LHCN-M2 (cell line): ENCODE data around the gene CADM1. TPM values are rescaled to one million over a fixed set of nuclear protein-coding genes. Genes with fewer than 3 reads are reported as not detected.
A peak's percentile ranks its signal among the peaks of the same experiment; 100 is the strongest.

ENCODE experiments used
- DNase-seq: peaks from one replicate; pipeline ENCODE4 v3.0.0-alpha.2; 2012; ENCODE audit warnings: low read depth
- total RNA-seq: library from RNA; depleted of rRNA; stranded (reverse); fragments of >200 nt; gene quantifications from 2 replicates; pipeline ENCODE4 v1.2.3, GENCODE V29; 2014

Gene CADM1
- total RNA-seq, 1 experiment from 2014 or later = 0.69 TPM

DNA sequence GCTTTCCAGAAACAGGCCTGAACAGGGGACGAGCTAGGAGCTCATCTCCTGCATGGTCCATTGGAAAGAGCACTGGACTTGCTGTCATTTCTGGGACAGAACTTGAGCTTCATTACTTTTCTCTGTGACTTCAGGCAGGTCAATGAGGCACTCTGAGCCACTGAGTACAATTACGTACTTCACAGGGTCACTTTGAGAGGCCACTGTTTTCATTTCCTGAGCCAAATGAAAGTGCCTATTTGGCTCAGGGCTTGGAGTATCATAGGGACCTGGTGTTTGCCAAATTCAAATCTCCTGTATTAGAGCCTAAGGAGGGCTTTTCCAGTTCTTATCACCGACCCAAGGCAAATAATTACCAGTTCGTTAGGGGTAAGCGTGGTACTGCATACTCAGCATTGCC is 319.3 kb downstream of the CADM1 start:
- DNase-seq = no peak

DNA sequence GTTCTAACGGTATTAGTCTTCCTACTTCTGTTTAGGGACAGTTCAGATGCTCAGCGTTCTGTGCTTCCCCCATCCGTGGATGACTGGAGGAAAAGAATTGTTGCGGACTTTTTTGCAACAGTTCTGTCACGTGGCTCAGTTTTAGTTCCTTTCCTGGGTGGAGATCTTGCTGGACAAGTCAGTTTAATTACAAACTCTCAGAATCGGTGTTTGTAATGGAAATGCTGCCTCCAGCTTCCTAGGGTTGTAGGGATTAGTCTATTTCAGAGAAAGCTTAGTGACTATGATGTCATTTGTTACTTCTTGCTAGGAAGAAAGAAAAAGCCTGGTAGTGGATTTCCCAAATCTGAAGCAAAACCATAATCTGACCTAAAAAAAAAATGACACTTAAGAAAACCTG is 320.4 kb downstream of the CADM1 start:
- DNase-seq = no peak

DNA sequence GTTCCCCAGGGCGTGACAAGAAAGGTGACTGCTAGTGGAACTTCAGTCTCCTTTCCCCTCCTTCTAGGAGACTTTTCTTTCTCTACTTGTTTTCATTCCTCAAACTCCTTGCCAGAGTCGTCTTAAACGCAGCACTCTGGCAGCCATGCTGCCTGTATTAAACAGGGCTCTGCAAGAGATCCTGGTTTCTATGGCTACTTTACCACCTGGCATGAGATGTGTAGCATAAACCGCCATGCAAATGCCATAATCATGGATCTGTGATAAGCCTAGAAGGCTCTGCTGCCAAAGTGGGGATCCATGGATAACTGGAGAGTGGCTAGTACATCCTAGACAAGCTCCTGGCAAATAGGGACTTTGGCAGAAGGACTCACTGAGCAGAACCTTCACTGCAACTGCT is 321.1 kb downstream of the CADM1 start:
- no peak for DNase-seq

DNA sequence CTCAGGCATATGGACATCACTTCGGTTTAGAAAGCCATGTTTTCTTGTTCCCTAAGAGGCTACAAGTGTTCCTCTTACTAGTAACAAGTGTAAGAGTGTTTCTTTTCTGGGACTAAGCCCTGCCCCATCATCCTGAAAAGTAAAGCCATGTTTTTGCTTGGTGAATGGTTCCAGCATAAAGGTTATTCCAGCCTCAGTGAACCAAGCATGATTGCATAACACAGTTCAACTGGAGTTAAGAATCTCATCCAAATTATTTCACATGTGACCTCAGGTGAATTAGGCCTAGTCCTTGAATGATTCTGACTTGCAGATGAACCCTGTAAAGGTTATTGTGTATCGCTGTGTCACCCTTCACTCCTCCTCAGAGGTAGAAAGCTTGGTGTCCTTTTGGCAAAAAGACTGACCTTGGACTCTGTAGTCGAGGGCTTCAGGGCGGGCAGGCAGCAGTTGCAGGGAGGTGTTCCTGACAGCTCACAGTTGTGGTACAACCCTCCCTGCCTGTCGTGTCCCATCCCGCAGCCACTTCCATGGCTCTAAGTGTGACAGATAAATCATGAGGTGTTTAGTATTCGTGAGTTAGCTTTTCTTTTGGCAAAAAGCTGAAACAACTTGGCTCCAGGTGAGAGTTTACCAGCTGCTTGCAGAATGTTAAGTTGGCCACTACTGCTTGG is 321.8 kb downstream of the CADM1 start:
- DNase-seq = no peak

DNA sequence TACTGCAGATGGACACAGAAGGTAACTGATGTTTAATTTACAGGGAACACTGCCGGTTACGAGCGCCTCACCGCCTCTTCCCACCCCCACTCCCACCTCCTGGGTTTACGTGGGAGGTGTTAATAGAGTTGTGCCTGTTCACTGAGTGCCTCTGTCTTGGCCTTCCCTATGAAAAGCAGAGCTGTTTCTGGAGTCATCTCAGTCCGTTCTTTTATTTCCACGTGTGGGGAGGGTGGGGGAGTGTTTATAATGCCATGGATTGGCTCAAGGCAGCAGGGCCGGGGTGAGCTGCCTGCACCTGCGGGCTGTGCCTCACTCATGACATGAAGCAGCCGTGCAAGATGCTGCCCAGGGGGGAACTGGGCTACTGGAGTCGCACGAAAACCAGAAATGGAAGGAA is 322.7 kb downstream of the CADM1 start:
- DNase-seq = no peak

DNA sequence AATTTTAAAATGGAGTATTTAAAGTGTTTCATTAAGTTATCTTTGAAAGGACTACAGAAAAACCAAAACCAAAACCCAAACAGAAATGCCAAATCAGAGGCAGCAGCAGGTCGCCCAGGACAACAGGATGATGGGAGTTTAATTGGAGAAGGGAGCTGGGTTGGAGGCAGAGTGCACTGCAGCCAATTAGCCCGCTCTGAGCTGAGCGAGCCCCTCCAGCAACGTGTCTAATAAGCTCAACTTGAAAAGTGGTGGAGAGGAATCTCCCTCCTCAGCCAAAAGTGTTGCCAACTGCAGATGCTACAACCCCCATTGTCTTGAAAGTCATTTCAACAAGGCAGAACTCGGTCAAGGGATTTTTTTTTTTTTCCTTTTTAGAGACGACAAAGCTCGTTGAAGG is 323.9 kb downstream of the CADM1 start:
- DNase-seq = no peak

DNA sequence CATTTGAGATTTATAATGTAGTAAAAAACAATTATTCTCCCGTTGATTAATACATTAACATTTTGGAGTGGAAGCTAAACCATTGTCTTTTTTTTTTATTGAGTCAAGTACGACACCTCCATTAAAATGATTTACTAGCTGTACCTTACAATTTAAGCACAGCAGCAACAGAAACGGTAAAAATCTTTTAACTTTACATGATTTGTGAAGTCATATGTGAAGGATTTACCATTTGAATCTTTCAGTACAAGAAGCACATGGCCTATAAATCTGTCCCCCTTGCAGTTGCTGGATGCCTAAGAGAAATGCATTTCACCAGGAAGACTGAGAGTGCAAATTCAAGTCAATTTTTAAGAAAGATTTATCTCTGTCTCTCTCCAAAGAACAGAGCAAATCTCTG is 324.6 kb downstream of the CADM1 start:
- DNase-seq = no peak

DNA sequence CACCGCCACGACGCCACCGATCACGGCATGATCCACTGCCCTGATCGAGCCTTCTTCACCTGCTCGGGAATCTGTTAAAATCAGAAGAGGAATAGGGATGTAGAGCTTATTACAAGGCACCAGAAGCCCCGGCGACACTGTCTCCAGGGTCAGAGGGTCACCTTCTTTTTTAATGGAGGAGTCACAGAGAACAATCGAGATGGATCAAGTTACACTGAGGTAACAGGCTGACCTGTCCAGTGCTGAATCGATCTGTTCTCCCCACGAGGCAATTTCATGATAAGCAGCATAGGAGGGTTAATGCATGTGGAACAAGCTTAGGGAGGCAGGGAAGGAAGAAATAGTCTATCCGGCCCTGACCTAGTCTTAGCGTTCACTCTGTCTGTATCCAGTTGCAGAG is 325.5 kb downstream of the CADM1 start:
- DNase-seq = no peak

DNA sequence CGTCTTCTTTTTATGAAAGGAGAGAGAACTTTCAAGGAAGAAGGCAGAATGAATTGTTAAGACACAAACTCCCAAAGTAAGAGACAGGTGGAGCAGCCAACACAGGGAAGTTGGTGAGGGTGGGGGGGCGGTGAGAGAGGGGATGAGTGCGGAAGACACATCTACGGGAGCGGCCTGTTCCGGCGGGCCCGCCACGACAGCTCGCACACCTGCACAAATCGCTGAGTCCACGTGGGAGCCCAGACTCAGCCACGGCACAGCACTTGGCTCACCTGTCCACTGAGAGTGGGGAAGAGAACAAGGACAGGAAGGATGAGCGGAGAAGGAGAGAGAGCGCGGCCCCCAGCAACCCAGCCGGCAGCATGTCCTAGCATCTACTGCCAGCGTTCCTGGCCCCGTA is 331.1 kb downstream of the CADM1 start:
- DNase-seq = no peak

DNA sequence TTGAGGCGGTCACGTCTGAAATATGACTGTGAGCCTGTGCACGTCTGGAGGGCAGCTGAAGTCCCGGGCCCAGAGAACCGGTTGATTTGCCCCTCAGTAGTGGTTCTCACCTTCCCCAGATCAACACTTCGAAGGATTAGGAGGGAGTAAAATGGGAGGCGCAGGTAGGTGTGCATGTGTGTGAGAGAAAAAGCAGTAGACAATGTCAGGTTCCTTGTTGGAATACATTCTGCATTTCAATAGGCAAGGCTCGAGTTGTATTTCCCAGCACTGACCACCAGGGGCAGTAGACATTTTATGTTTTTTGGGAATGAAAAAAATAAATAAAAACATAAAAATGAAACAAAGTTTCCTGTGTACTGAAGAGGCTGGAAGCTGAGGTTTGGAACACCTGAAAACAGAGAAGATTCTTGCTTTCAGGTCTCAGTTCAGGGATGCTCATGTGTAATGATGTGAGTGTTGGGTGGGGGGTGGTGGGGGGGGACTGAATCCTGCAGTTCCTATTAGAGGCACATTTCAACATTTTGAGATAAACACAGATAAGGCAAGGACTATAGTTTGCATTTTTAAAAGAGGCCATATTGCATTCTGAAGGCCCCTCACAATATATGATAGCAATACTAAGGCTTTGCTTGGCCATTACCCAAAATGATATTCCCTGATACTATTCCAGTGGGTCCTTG is 333.9 kb downstream of the CADM1 start:
- peak; percentile 34 for DNase-seq

DNA sequence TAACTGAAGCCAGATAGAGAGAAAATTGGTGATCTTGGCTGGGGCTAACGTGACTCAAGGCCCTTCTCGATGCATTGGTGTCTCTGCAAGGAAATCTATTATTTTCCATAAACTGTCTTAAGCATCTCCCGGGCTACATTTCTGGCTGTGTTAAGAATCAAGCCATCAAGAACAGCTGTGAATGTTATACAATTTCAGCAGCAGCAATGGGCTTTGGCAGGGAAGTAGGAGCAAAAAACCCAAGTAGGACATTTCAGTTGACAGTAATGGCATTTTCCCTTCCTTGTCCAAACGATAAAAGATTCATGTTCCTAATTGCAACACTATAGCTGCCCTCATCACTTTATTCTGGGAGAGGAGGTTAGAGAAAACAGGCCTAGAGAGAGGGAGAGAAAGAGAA is 335.0 kb downstream of the CADM1 start:
- no peak for DNase-seq

DNA sequence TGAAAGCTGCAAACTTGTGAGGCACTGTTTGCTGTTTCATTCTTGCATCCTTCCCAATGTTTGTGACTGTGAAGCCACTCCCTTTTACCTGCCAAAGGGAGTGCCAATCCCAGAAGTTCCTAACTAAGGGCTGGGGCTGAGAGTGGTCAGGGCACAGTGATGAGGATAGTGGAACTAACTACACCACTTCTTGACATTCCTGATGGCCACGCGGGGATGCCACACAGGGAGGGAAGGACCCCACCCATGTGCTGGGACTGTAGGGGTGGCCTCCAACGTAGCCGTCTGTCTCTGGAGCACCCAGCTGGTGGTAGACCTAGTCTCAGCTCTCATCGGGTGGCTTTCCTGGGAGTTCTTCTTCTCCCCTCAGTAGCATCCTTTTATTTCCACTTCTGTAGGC is 335.5 kb downstream of the CADM1 start:
- no peak for DNase-seq

DNA sequence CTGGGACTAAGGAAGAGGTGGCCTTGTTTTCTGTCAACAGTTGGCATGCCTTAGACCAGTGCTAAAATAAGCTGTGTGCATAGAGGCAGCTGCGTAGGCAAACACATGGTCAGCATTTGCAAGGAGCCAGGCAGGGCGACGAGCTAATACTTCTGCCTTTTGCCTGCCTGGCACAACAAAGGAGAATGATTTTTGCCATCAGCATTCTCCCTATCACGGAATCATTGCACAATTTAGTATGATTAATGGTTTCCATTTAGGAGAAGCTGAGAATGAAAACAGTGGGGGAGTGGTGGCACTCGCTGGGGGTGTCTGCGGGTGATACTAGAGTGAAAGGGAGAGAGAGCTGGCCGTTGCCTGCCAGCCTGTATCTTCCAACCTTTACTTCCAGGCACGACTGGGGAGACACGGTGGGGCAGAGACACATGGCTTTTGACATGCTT is 336.0 kb downstream of the CADM1 start:
- peak; percentile 43 for DNase-seq

DNA sequence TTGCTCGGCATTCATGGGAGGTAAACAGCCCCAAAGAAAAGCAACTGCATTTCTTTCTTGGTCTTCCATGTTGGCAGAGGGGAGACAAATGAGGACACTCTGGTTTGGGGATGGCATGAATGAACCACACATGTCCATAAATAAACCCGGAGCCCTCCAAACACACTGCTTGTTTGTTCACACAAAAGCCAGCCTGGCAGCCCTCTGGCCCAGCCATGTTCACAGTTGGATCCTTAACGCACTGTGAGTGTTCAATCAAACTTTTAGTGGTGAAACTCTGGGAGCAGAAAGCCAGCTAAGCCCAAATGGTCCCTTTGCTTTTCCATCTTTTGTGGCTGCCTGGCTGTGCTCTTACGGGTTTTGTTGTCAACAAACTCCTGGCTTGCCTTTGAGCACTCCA is 336.8 kb downstream of the CADM1 start:
- DNase-seq = no peak

DNA sequence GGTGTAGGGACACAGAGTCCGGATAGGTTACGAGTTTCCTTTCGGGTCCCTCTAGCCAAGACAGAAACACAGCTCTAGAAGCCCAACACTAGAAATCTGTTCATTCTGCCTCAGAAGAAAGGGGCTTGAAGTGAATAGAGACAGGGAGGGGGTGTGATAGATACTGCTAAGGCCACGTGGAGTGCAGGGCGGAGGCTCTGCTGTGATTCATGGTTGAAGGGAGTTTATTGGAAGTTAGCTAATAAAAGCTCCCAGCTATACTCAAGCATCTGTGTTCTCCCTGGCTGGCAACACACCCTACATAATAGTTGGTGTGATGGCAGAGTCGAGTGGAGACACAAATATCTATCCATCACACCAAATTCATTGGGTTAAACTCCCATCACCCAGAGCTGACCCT is 337.4 kb downstream of the CADM1 start:
- DNase-seq = no peak

DNA sequence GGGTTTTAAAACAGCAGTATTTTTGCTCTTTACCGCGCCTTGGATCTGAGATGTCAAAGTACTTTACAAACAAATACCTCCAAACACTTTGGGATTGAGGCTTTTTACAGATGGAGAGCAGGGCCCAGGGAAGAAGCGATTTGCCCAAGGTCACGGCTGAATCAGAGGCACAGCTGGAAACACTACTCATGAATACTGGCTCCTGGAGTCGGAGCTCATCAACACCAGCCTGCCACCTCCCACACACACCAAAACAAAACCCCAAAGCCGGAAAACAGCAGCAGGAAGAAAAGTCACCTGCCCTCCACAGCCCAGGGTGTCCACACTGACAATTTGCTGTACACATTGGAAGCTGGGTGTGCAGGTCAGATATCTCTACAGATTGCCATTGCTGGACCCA is 339.4 kb downstream of the CADM1 start:
- DNase-seq = no peak

DNA sequence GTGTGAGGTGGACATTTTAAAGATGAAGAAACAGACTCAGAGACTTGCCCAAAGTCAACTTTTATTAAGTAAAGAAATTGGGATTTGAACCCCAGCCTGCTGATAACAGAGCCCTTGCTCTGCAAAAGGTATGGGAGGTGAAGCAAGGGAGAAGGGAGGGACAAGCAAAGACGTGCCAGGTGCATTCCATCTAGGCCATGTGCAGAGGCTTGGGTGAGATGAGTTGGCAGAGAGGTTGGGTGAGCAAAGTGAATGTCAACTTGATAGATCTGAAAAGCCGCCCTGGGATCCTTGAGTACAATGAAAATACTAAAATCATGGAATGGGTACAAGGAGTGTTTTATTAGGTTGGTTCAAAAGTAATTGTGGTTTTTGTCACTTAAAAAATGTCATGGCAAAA is 341.3 kb downstream of the CADM1 start:
- DNase-seq = no peak

DNA sequence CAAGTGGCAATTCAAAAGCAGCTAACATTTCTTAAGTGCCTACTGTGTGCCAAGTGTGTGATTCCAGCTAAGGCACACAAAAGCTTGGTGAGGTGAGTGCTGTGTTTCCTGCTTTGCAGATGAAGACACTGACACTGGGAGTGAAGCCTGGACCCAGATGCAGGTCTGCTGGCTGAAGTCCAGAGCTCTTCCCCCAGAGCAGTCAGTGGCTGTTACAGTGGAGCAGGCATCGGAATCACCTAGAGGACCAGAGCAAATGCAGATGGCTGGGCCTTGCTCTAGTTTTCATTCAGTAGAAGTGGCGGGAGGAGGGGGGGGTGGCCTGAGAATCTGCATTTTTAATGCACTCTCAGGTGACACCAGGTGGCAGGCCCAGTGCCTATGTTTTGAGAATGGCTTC is 342.3 kb downstream of the CADM1 start:
- no peak for DNase-seq

DNA sequence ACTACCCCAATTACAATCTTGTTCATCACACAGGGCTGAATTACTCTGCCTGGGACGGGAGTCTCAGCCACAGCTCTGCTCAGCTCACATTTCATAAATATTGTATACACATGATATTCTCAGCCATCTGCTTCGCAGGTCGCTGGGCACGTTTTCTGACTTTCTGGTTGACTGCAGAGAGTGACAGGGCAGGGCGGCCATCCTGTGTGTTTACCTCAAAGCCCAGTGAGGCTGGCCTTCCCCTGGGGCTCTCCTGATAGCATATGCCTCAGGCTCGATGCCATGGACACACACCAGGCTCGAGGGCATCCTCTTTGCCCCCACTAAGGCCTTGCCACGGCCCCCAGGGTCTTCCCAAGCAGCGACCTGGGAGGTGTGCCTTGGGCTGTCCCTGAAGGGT is 345.0 kb downstream of the CADM1 start:
- DNase-seq = no peak

DNA sequence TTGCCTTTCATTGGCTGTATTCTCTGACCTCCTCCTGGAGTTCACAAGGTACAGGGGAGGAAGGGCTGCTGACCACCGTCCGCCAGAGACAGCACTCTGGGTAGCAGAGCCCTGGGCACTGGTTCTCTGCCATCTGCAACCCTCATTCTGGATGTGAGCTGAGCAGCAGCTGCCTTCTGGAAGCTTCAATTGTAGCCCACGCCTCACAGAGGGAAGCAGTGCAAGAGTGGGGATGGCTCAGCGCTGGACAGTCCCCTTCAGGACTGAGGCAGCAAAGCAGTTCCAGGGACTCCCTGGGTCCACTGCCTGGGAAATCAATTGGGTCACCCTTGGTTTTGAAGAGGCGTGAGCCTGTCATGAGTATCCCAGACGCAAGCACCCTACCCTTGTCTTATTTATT is 346.2 kb downstream of the CADM1 start:
- no peak for DNase-seq

DNA sequence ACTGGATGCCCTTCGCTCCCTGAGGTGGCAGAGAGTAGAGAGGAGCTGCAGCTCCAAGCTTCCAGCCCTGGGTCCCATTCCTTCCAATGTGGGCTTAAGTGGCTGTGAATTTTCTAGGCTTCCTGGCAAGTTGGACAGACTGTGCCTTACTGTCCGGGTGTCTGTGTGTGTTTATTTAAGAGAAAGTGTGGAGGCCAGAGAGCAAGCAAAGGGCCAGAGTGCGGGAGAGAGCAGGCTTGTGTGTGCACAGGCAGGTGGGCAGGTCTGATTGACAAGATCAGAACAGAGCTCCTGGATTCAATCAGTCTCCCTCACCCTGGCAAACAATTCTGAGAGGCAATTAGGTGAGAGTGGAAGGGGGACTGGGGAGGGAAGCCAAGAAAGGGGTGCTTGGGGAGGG is 347.0 kb downstream of the CADM1 start:
- DNase-seq = no peak

DNA sequence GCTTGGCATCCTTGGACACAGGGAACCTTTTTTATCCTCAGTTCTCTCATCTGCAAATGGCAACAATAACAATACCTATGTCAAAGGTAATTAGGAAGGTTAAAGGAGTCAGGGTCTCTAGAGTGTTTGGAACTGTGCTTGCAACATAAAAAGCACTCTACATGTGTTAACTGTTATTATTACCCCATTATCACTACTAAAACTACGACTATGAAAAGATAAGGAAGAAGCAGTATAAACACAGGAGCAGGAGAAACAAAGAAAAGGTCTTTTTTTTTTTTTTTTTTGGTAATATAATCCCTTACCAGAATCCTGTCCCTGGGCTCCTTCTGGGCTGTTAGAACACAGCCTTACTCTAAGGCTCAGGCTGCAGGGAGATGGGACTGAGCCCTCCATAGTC is 348.2 kb downstream of the CADM1 start:
- DNase-seq = no peak

DNA sequence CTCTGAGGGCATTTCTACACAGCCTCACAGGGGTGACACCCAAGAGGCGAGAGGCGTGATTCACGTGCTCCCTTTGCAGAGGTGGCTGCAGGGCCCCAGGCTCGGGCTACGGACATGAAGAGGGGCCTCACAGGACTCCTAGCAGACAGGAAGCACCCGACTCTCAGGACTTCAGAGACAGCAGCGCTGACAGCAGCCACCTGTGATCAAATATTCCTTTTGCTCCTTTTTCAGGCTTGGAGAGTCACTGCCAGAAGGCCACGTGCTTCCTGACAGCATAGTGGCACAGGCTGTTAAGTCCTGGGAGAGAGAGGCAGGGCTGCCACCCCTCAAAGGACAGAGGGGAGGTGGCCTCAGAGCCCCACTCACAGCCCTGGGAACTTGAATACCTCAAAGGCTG is 348.9 kb downstream of the CADM1 start:
- DNase-seq = no peak

DNA sequence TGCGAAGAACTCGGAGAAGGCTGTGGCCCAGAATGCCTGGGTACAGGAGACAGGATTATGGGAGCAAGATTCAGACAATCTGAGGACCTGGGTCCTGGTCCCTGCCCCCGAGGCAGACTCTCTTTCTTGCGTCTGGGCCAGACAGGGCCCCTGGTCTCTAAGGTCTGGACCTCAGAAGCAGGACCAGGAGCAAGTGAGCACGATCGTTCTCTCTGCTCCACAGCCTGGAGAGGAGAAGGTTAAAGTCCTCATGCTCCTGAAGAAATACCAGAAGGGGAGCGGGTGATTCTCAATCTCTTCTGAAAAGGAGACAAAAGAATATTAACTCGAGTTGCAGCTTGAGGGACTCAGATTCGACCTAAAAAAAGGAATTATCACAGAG is 349.9 kb downstream of the CADM1 start:
- DNase-seq = no peak
